Measurements from ENCODE around the gene PRR15. TPM values are rescaled to one million over a fixed set of nuclear protein-coding genes. Genes with fewer than 3 reads are reported as not detected.
A peak's percentile ranks its signal among the peaks of the same experiment; 100 is the strongest.
"Not testable (repeated sequence)": the region's sequence is repeated elsewhere in the genome, so short reads cannot be mapped to it uniquely, and the experiment has no call there.

The PRR15 gene, protein sequence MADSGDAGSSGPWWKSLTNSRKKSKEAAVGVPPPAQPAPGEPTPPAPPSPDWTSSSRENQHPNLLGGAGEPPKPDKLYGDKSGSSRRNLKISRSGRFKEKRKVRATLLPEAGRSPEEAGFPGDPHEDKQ
- total RNA-seq, result 100 to 1,000 TPM in 3 of 4 donors, 10 to 100 TPM in 1; 23.1 to 242 (median 145) TPM

DNA sequence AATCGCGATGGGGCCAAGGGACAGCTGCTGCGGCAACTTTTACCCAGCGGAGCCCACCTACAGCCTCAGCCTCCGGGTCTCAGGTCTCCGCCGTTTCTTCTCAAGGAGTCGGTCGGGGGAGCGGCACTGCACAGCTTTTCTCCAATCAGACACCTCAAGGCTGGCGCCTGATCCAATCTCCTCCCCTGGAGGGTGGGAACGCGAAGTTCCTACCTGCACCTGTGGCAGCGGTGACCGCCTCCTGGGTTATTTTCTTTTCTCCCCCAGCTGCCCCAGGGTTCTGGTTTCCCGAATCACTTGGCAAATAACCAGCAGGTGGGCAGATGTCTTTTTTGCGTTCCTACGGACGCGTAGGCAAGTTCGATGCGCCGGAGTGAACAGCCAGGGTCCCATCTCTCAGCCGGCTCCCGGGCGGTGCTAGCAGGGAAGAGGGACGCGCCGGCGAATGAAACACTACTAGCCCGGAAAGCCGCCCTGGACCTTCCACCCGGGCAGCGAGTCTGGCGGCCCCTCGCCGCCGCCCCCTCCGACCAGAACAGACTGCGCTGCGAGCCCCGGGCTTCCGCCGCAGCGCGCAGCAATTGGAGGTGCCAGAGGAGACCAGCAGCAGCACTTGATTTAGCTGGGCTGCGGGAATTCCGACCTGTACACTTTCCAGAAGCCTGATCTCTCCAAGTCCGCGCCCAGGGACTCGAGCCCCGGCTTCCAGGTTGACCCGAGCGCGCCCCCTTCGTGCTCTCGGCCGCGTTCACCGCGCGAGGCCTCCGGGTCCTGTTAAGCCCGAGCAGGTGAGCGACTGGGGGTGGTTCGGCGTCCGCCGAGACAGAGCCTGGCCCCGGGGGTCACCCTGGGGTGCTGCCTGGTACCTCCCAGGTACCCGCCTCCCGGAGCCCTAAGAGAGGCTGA, at the start of gene PRR15:
Gene PRR15, plus strand, starts transcription at position 246 of the 906 bp plus-strand sequence. CDS start 2,495 bp downstream, outside the sequence.
- H3K36me3 ChIP-seq, result no peaks in the 10 kb centered on the region
- peak in 2 of 3 donors; percentile 91 for DNase-seq
- TF ChIP-seq POLR2A (IDR thresholded peaks at IDR 0.05), result peak; percentile 89 to 92
- TF ChIP-seq, protein P1, sequence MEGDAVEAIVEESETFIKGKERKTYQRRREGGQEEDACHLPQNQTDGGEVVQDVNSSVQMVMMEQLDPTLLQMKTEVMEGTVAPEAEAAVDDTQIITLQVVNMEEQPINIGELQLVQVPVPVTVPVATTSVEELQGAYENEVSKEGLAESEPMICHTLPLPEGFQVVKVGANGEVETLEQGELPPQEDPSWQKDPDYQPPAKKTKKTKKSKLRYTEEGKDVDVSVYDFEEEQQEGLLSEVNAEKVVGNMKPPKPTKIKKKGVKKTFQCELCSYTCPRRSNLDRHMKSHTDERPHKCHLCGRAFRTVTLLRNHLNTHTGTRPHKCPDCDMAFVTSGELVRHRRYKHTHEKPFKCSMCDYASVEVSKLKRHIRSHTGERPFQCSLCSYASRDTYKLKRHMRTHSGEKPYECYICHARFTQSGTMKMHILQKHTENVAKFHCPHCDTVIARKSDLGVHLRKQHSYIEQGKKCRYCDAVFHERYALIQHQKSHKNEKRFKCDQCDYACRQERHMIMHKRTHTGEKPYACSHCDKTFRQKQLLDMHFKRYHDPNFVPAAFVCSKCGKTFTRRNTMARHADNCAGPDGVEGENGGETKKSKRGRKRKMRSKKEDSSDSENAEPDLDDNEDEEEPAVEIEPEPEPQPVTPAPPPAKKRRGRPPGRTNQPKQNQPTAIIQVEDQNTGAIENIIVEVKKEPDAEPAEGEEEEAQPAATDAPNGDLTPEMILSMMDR (IDR thresholded peaks at IDR 0.05), result peak in 2 of 6 experiments; percentile 3 to 16
- H3K4me3 ChIP-seq, result peak within 1 kb of the TSS; percentile 42 to 76 (median 60)
- no peaks in the 10 kb centered on the region for H3K27me3 ChIP-seq
- peaks cover 0 to 17% (median 8%) of the 10 kb centered on the region in 4 donors for H3K4me1 ChIP-seq
- H3K27ac ChIP-seq, result peak within 1 kb of the TSS in 3 of 4 donors; percentile 82 to 94 (median 93)
- no peaks in the 10 kb centered on the region for H3K9me3 ChIP-seq

DNA sequence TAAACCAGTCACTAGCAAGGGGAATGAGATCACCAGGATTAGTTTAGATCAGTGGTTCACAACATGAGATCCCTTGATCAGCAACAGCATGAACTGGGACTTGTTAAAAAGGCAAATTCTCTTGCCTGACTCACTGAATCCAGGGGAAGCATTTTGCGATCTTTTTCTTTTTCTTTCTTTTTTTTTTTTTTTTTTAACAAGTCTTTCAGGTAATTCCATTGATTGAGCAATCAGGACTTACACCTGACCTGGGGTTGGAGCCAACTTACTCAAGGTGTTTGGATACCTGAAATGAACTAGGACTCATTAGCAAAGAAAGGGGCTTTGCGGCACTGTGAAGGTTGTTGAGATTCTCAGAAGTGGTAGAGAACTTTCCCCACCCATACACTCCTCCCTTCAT, 47.1 kb upstream of the PRR15 start:
- H3K4me1 ChIP-seq, result no peaks in the 10 kb centered on the region
- peaks cover 0 to 22% (median 0%) of the 10 kb centered on the region in 3 donors for H3K36me3 ChIP-seq
- no peaks in the 10 kb centered on the region for H3K9me3 ChIP-seq
- DNase-seq, result no peak
- no peak overlapping the region for H3K27ac ChIP-seq
- TF ChIP-seq POLR2A (IDR thresholded peaks at IDR 0.05), result no peak
- TF ChIP-seq, protein P1 (IDR thresholded peaks at IDR 0.05), result no peak
- H3K4me3 ChIP-seq, result no peak overlapping the region
- H3K27me3 ChIP-seq, result no peaks in the 10 kb centered on the region

DNA sequence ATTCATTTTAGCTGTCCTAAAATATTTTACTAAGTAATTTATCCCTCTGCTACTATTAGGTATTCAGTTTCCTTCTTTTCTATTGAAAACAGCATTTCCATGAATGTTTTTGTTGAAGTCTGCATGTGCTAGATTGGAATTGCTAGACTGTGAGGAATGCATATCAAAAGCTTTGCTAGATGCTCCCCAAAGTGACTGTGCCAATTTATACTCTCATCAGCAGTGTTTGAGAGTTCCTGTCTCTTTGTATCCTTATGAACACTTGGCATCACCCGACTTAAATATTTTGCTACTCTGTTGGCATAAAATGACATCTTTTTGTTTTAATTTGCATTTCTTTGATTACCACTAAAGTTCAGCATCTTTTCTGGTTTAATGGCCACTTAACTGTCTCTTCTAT, 45.0 kb upstream of the PRR15 start:
- no peak overlapping the region for H3K27ac ChIP-seq
- DNase-seq, result no peak
- H3K4me3 ChIP-seq, result no peak overlapping the region
- TF ChIP-seq POLR2A (IDR thresholded peaks at IDR 0.05), result no peak
- TF ChIP-seq, protein P1 (IDR thresholded peaks at IDR 0.05), result no peak
- no peaks in the 10 kb centered on the region for H3K9me3 ChIP-seq
- no peaks in the 10 kb centered on the region for H3K4me1 ChIP-seq
- H3K27me3 ChIP-seq, result no peaks in the 10 kb centered on the region
- peaks cover 0 to 10% (median 0%) of the 10 kb centered on the region in 3 donors for H3K36me3 ChIP-seq

DNA sequence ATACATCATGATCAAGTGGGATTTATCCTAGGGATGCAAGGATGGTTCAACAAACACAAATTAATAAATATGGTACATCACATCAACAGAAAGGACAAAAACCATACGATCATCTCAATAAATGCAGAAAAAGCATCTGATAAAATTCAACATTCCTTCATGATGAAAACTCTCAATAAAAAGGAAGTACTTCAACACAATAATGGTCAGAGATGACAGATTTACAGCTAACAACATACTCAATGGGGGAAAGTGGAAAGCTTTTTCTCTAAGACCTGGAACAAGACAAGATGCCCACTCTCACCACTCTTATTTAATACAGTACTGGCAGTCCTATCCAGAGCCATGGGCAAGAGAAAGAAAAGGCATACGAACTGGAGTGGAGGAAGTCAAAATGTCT, 39.9 kb upstream of the PRR15 start:
- H3K4me1 ChIP-seq, result no peaks in the 10 kb centered on the region
- H3K36me3 ChIP-seq, result no peaks in the 10 kb centered on the region
- no peaks in the 10 kb centered on the region for H3K27me3 ChIP-seq
- no peak overlapping the region for H3K27ac ChIP-seq
- H3K4me3 ChIP-seq, result no peak overlapping the region
- TF ChIP-seq, protein P1 (IDR thresholded peaks at IDR 0.05), result no peak
- TF ChIP-seq POLR2A (IDR thresholded peaks at IDR 0.05), result no peak
- no peaks in the 10 kb centered on the region for H3K9me3 ChIP-seq
- DNase-seq, result no peak

DNA sequence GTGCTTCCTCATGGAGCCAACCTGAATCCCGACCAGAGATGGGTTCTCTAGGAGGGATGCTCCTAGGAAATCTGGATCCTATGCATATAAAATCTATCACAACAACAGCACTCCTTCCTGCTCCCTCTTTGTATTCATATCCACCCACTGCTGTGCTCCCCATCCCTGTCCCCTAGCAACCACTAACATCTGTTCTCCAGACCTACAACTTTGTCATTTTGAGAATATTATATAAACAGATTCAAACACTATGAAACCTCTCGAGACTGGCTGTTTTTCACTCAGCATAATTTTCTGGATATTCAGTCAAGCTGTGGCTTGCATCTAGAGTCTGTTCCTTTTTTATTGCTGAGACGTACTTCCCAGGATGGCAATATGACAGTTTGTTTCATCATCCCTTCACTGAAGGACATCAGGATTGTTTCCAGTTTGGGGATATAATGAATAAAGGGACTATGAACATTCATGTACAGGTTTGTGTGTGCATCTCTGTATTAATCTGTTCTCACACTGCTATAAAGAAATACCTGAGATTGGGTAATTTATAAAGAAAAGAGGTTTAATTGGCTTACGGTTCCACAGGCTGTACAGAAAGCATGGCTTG, 36.0 kb upstream of the PRR15 start:
- TF ChIP-seq POLR2A (IDR thresholded peaks at IDR 0.05), result no peak
- TF ChIP-seq, protein P1 (IDR thresholded peaks at IDR 0.05), result no peak
- Histone ChIP-seq H3K4me1 (no peaks in the 10 kb centered on the region), H3K27me3 (no peaks in the 10 kb centered on the region), H3K36me3 (no peaks in the 10 kb centered on the region), H3K9me3 (no peaks in the 10 kb centered on the region), H3K4me3 (no peak overlapping the region), H3K27ac (no peak overlapping the region)
- DNase-seq, result no peak

DNA sequence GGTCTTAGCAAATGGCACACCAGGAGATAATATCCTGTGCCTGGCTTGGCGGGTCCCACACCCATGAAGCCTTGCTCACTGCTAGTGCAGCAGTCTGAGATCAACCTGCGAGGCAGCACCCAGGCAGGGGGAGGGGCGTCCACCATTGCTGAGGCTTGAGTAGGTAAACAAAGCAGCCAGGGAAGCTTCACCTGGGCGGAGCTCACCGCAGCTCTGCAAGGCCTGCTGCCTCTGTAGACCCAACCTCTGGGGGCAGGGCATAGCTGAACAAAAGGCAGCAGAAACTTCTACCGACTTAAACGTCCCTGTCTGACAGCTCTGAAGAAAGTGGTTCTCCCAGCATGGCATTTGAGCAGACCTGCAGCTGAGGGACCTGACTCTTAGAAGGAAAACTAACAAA, 35.1 kb upstream of the PRR15 start:
- not testable (repeated sequence) for H3K36me3 ChIP-seq, H3K27ac ChIP-seq, H3K4me1 ChIP-seq, H3K9me3 ChIP-seq, H3K4me3 ChIP-seq, DNase-seq, H3K27me3 ChIP-seq

Measured in Peyer's patch (tissue), 4 donors.